ENCODE data around the gene CMSS1.
A peak's percentile ranks its signal among the peaks of the same experiment; 100 is the strongest.

Gene CMSS1

GRCh38 chr3:99856437-99857220 is 39.0 kb downstream of the CMSS1 start:
- DNase-seq (ENCODE audit: extremely low read depth, low read depth) = no peak
- no peak for TF ChIP-seq CTCF (IDR thresholded peaks at IDR 0.05; ENCODE audit: low read depth, low read length, missing control alignments)
- H3K4me3 ChIP-seq (replicated peaks; ENCODE audit: low read depth, low read length) = no peak overlapping the region

- no peak for TF ChIP-seq CTCF (IDR thresholded peaks at IDR 0.05; ENCODE audit: low read depth, low read length, missing control alignments)
- no peak overlapping the region for H3K4me3 ChIP-seq (replicated peaks; ENCODE audit: low read depth, low read length)
- no peak for DNase-seq (ENCODE audit: extremely low read depth, low read depth)
These were observed 39.6 kb downstream of the CMSS1 start for GRCh38 chr3:99857278-99857677.

- no peak overlapping the region for H3K4me3 ChIP-seq (replicated peaks; ENCODE audit: low read depth, low read length)
- TF ChIP-seq CTCF (IDR thresholded peaks at IDR 0.05; ENCODE audit: low read depth, low read length, missing control alignments) = no peak
- no peak for DNase-seq (ENCODE audit: extremely low read depth, low read depth)
These were observed 40.8 kb downstream of the CMSS1 start for GRCh38 chr3:99858469-99858868.

- DNase-seq (ENCODE audit: extremely low read depth, low read depth) = peak; percentile 67
- no peak overlapping the region for H3K4me3 ChIP-seq (replicated peaks; ENCODE audit: low read depth, low read length)
- no peak for TF ChIP-seq CTCF (IDR thresholded peaks at IDR 0.05; ENCODE audit: low read depth, low read length, missing control alignments)
These were observed 42.2 kb downstream of the CMSS1 start for GRCh38 chr3:99859825-99860224.

- no peak overlapping the region for H3K4me3 ChIP-seq (replicated peaks; ENCODE audit: low read depth, low read length)
- no peak for TF ChIP-seq CTCF (IDR thresholded peaks at IDR 0.05; ENCODE audit: low read depth, low read length, missing control alignments)
- no peak for DNase-seq (ENCODE audit: extremely low read depth, low read depth)
These were observed 43.6 kb downstream of the CMSS1 start for GRCh38 chr3:99861216-99861615.

- no peak for TF ChIP-seq CTCF (IDR thresholded peaks at IDR 0.05; ENCODE audit: low read depth, low read length, missing control alignments)
- H3K4me3 ChIP-seq (replicated peaks; ENCODE audit: low read depth, low read length) = no peak overlapping the region
- DNase-seq (ENCODE audit: extremely low read depth, low read depth) = no peak
These were observed 44.5 kb downstream of the CMSS1 start for GRCh38 chr3:99862208-99862607.

- H3K4me3 ChIP-seq (replicated peaks; ENCODE audit: low read depth, low read length) = no peak overlapping the region
- no peak for DNase-seq (ENCODE audit: extremely low read depth, low read depth)
- TF ChIP-seq CTCF (IDR thresholded peaks at IDR 0.05; ENCODE audit: low read depth, low read length, missing control alignments) = no peak
These were observed 45.3 kb downstream of the CMSS1 start for GRCh38 chr3:99863002-99863401.
